Measurements from ENCODE around the gene NOL4L. TPM values are rescaled to one million over a fixed set of nuclear protein-coding genes. Genes with fewer than 3 reads are reported as not detected.

NOL4L gene
- total and polyA plus RNA-seq, 2 experiments from 2014 or later, result 38.8 to 39.2 TPM

DNA sequence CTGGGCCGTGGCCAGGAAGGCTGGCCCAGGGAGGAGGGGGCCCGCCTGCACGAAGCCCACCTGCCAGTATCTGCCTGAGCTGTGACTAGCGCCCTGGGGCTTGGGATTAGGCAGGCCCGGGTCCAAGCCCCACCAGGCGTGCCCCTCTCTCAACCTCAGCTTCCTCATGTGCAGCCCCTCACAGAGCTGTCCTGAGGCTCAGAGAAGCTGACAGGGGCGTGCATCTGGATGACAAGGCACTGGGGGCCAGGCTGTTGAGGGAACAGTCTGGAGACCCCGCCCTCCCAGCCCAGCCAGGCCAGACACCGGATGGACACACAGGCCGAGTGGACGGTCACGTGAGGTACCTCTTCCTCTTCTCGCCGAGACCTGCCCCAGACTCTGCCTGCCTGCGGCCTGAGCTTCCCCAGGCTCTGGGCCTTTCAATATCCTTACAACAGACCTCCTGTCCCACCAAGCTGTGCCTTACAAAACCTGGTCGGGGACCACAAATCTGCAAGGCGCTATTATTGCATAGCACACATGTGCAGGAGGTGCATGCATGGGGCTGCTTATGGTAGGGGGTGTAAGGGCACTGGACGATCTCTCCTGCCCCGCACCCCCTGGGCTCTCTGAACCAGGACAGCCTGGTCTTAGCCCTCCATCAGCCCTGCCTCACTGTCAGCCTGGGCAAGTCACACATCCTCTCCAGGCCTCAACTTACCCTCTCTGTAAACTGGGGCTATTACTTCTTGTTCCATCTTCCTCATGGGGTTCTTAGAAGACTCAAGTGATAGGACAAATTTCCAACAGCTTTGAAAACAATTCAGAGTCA, 20.0 kb downstream of the NOL4L start:
- Mint-ChIP-seq H3K4me1 (peaks cover 33% of the 10 kb centered on the region), H3K9me3 (no peaks in the 10 kb centered on the region; the same call in 2 of the 3 replicates), H3K4me3 (no peak overlapping the region; the same call in 2 of the 3 replicates), H3K36me3 (ENCODE audit: low read depth) (no peaks in the 10 kb centered on the region; the same call in 2 of the 3 replicates), H3K27ac (no peak overlapping the region), H3K27me3 (ENCODE audit: insufficient read depth, low read depth, poor library complexity) (peaks cover 7% of the 10 kb centered on the region)
- ATAC-seq (no peak), DNase-seq (ENCODE audit: low spot score) (no peak)
- peaks cover 28% of the 10 kb centered on the region for H3K4me1 ChIP-seq (ENCODE audit: insufficient read depth)
- no peaks in the 10 kb centered on the region for H3K36me3 ChIP-seq (ENCODE audit: insufficient read depth)
- no peak overlapping the region for H3K27ac ChIP-seq (ENCODE audit: low read depth)
- H3F3A ChIP-seq (replicated peaks; ENCODE audit: low read depth), result peaks cover 20% of the 10 kb centered on the region
- TF ChIP-seq POLR2AphosphoS5 (IDR thresholded peaks at IDR 0.05; ENCODE audit: low read depth), result no peak
- TF ChIP-seq ZNF331 (CRISPR knock-in tag; IDR thresholded peaks at IDR 0.05; ENCODE audit: low read depth), result no peak
- TF ChIP-seq ZNF114 (CRISPR knock-in tag; IDR thresholded peaks at IDR 0.05), result no peak
- TF ChIP-seq EZH2phosphoT487 (IDR thresholded peaks at IDR 0.05; ENCODE audit: unreplicated experiment), result no peak
- TF ChIP-seq, protein P1, sequence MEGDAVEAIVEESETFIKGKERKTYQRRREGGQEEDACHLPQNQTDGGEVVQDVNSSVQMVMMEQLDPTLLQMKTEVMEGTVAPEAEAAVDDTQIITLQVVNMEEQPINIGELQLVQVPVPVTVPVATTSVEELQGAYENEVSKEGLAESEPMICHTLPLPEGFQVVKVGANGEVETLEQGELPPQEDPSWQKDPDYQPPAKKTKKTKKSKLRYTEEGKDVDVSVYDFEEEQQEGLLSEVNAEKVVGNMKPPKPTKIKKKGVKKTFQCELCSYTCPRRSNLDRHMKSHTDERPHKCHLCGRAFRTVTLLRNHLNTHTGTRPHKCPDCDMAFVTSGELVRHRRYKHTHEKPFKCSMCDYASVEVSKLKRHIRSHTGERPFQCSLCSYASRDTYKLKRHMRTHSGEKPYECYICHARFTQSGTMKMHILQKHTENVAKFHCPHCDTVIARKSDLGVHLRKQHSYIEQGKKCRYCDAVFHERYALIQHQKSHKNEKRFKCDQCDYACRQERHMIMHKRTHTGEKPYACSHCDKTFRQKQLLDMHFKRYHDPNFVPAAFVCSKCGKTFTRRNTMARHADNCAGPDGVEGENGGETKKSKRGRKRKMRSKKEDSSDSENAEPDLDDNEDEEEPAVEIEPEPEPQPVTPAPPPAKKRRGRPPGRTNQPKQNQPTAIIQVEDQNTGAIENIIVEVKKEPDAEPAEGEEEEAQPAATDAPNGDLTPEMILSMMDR (conservative IDR thresholded peaks at IDR 0.05; ENCODE audit: low read depth in 2 of 2), result no peak
- TF ChIP-seq NANOG (IDR thresholded peaks at IDR 0.05; ENCODE audit: borderline replicate concordance), result no peak
- no peak for TF ChIP-seq EZH2 (IDR thresholded peaks at IDR 0.05; ENCODE audit: low read depth, unreplicated experiment)
- no peak for TF ChIP-seq CREB1 (CRISPR knock-in tag; IDR thresholded peaks at IDR 0.05; ENCODE audit: low read depth)
- TF ChIP-seq, protein P2, sequence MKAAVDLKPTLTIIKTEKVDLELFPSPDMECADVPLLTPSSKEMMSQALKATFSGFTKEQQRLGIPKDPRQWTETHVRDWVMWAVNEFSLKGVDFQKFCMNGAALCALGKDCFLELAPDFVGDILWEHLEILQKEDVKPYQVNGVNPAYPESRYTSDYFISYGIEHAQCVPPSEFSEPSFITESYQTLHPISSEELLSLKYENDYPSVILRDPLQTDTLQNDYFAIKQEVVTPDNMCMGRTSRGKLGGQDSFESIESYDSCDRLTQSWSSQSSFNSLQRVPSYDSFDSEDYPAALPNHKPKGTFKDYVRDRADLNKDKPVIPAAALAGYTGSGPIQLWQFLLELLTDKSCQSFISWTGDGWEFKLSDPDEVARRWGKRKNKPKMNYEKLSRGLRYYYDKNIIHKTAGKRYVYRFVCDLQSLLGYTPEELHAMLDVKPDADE (IDR thresholded peaks at IDR 0.05), result no peak
- TF ChIP-seq JUNB (IDR thresholded peaks at IDR 0.05; ENCODE audit: unreplicated experiment), result no peak
- TF ChIP-seq, protein P3, sequence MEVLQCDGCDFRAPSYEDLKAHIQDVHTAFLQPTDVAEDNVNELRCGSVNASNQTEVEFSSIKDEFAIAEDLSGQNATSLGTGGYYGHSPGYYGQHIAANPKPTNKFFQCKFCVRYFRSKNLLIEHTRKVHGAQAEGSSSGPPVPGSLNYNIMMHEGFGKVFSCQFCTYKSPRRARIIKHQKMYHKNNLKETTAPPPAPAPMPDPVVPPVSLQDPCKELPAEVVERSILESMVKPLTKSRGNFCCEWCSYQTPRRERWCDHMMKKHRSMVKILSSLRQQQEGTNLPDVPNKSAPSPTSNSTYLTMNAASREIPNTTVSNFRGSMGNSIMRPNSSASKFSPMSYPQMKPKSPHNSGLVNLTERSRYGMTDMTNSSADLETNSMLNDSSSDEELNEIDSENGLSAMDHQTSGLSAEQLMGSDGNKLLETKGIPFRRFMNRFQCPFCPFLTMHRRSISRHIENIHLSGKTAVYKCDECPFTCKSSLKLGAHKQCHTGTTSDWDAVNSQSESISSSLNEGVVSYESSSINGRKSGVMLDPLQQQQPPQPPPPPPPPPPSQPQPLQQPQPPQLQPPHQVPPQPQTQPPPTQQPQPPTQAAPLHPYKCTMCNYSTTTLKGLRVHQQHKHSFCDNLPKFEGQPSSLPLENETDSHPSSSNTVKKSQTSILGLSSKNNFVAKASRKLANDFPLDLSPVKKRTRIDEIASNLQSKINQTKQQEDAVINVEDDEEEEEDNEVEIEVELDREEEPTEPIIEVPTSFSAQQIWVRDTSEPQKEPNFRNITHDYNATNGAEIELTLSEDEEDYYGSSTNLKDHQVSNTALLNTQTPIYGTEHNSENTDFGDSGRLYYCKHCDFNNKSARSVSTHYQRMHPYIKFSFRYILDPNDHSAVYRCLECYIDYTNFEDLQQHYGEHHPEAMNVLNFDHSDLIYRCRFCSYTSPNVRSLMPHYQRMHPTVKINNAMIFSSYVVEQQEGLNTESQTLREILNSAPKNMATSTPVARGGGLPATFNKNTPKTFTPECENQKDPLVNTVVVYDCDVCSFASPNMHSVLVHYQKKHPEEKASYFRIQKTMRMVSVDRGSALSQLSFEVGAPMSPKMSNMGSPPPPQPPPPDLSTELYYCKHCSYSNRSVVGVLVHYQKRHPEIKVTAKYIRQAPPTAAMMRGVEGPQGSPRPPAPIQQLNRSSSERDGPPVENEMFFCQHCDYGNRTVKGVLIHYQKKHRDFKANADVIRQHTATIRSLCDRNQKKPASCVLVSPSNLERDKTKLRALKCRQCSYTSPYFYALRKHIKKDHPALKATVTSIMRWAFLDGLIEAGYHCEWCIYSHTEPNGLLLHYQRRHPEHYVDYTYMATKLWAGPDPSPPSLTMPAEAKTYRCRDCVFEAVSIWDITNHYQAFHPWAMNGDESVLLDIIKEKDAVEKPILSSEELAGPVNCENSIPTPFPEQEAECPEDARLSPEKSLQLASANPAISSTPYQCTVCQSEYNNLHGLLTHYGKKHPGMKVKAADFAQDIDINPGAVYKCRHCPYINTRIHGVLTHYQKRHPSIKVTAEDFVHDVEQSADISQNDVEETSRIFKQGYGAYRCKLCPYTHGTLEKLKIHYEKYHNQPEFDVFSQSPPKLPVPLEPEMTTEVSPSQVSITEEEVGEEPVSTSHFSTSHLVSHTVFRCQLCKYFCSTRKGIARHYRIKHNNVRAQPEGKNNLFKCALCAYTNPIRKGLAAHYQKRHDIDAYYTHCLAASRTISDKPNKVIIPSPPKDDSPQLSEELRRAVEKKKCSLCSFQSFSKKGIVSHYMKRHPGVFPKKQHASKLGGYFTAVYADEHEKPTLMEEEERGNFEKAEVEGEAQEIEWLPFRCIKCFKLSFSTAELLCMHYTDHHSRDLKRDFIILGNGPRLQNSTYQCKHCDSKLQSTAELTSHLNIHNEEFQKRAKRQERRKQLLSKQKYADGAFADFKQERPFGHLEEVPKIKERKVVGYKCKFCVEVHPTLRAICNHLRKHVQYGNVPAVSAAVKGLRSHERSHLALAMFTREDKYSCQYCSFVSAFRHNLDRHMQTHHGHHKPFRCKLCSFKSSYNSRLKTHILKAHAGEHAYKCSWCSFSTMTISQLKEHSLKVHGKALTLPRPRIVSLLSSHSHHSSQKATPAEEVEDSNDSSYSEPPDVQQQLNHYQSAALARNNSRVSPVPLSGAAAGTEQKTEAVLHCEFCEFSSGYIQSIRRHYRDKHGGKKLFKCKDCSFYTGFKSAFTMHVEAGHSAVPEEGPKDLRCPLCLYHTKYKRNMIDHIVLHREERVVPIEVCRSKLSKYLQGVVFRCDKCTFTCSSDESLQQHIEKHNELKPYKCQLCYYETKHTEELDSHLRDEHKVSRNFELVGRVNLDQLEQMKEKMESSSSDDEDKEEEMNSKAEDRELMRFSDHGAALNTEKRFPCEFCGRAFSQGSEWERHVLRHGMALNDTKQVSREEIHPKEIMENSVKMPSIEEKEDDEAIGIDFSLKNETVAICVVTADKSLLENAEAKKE (CRISPR knock-in tag; IDR thresholded peaks at IDR 0.05), result no peak
- no peak for TF ChIP-seq STAT1 (IDR thresholded peaks at IDR 0.05; ENCODE audit: unreplicated experiment)
- TF ChIP-seq, protein P4, sequence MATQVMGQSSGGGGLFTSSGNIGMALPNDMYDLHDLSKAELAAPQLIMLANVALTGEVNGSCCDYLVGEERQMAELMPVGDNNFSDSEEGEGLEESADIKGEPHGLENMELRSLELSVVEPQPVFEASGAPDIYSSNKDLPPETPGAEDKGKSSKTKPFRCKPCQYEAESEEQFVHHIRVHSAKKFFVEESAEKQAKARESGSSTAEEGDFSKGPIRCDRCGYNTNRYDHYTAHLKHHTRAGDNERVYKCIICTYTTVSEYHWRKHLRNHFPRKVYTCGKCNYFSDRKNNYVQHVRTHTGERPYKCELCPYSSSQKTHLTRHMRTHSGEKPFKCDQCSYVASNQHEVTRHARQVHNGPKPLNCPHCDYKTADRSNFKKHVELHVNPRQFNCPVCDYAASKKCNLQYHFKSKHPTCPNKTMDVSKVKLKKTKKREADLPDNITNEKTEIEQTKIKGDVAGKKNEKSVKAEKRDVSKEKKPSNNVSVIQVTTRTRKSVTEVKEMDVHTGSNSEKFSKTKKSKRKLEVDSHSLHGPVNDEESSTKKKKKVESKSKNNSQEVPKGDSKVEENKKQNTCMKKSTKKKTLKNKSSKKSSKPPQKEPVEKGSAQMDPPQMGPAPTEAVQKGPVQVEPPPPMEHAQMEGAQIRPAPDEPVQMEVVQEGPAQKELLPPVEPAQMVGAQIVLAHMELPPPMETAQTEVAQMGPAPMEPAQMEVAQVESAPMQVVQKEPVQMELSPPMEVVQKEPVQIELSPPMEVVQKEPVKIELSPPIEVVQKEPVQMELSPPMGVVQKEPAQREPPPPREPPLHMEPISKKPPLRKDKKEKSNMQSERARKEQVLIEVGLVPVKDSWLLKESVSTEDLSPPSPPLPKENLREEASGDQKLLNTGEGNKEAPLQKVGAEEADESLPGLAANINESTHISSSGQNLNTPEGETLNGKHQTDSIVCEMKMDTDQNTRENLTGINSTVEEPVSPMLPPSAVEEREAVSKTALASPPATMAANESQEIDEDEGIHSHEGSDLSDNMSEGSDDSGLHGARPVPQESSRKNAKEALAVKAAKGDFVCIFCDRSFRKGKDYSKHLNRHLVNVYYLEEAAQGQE (IDR thresholded peaks at IDR 0.05; ENCODE audit: unreplicated experiment), result no peak
- no peak overlapping the region for H2AFZ ChIP-seq
- no peak overlapping the region for H3K4me3 ChIP-seq
- no peaks in the 10 kb centered on the region for H3K79me2 ChIP-seq (replicated peaks; ENCODE audit: insufficient read depth)
- H3K27me3 ChIP-seq (ENCODE audit: insufficient read depth), result no peaks in the 10 kb centered on the region
- peaks cover 7% of the 10 kb centered on the region; the same call in 1 of the 2 replicates for H3K9me2 ChIP-seq (ENCODE audit: insufficient read depth)
- peaks cover 7% of the 10 kb centered on the region for H4K20me1 ChIP-seq (replicated peaks; ENCODE audit: insufficient read depth)
- H3K4me2 ChIP-seq, result no peak overlapping the region

All from GM23338 (cell line).